K562 (cell line): ENCODE measurements around the gene DGAT2.

Source experiments
- CHD4 ChIP-seq: fragments of 200-600 bp; sonication (generic); IDR thresholded peaks from 3 replicates; pipeline ENCODE4 v1.6.1; 2012; ENCODE audit warnings: low read depth, mild to moderate bottlenecking, mixed read lengths, low read length, inconsistent platforms; ENCODE audit not compliant: insufficient read depth, insufficient replicate concordance, poor library complexity, severe bottlenecking
- NKRF ChIP-seq: fragments of 450-650 bp; IDR thresholded peaks from 2 replicates; pipeline ENCODE4 v1.6.1; 2016; ENCODE audit warnings: borderline replicate concordance
- SRSF9 ChIP-seq: fragments of 200-400 bp; formaldehyde crosslinking; IDR thresholded peaks from 2 replicates; pipeline ENCODE4 v1.6.1; 2017; ENCODE audit warnings: low read depth, low read length, borderline replicate concordance
- TF ChIP-seq, protein P1 (sequence below): IDR thresholded peaks from 3 replicates; pipeline ENCODE4 v1.6.1; 2011; ENCODE audit warnings: borderline replicate concordance, mild to moderate bottlenecking; ENCODE audit not compliant: insufficient read length, insufficient read depth

GRCh38 chr11:75728992-75729391, 39.6 kb upstream of the DGAT2 start:
- no peak for TF ChIP-seq NKRF
- TF ChIP-seq SRSF9 = no peak
- TF ChIP-seq CHD4 = no peak
- TF ChIP-seq, protein P1, sequence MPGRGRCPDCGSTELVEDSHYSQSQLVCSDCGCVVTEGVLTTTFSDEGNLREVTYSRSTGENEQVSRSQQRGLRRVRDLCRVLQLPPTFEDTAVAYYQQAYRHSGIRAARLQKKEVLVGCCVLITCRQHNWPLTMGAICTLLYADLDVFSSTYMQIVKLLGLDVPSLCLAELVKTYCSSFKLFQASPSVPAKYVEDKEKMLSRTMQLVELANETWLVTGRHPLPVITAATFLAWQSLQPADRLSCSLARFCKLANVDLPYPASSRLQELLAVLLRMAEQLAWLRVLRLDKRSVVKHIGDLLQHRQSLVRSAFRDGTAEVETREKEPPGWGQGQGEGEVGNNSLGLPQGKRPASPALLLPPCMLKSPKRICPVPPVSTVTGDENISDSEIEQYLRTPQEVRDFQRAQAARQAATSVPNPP = no peak
